ENCODE results near the gene NIM1K.
"Not testable (repeated sequence)": the region's sequence is repeated elsewhere in the genome, so short reads cannot be mapped to it uniquely, and the experiment has no call there.

NIM1K gene

GRCh38 chr5:43231977-43232376, 40.0 kb downstream of the NIM1K start:
- DNase-seq = no peak

DNA sequence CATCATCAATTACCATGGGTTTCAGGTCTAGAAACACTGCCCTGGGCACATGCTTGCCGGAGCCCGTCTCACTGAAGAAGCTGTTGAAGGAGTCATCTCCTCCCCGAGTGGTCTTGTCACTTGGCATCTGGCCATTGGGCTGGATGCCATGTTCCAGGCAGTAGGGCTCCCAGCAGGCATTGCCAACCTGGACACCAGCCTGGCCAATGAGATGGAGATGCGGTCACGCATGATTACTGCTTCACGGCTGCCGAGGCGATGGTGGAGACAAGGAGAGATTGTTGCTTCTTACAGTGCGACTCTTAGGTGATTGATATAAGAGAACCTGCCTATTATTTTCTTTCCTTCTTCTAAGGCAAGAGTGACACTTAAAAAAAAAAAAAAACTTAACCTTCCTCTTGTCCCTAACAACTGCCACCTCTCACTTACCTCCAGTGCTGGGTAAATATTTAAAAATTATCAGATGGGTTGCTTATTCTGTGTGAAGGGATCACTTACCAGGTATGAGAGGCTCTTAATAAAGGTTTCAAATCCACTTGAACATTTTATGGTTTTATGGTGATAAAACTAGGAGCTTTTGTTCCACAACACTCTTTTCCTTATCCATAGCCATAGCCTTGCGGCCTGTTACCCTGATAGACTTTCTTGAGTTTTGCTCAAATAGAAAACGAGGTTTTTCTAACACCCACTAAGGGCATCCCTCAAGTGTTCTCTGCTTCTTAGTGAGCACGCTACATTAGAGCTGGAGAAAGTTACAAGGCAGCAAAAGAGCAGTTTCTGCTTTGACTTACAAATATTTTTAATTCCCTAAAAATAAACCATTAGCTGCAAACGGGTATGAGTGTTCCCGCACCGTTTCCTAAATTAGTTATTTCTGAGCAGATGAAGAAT, 41.2 kb downstream of the NIM1K start:
- no peak for DNase-seq

GRCh38 chr5:43233946-43234345, 41.9 kb downstream of the NIM1K start:
- no peak for DNase-seq

GRCh38 chr5:43236653-43237355, 44.8 kb downstream of the NIM1K start:
- no peak for DNase-seq

- DNase-seq = no peak
These were observed 50.2 kb downstream of the NIM1K start for GRCh38 chr5:43242196-43242595.

DNA sequence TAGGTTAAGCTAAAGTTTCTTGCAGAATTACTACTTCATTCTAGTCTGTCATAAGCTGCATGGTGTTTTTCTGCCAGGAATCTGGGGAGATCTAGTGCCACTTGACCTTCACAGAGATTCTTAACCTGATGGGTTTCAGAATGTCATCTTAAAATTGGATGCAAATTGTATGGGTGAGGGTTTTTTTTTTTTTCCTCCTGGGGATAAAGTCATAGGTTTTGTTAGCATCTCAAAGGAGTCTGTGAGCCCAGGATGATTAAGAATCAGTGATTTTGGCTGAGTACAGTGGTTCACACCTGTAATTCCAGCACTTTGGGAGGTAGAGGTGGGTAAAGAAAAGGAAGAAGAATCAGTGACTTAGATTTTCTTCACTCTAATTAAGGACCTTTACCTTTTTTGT, 51.2 kb downstream of the NIM1K start:
- DNase-seq = no peak

DNA sequence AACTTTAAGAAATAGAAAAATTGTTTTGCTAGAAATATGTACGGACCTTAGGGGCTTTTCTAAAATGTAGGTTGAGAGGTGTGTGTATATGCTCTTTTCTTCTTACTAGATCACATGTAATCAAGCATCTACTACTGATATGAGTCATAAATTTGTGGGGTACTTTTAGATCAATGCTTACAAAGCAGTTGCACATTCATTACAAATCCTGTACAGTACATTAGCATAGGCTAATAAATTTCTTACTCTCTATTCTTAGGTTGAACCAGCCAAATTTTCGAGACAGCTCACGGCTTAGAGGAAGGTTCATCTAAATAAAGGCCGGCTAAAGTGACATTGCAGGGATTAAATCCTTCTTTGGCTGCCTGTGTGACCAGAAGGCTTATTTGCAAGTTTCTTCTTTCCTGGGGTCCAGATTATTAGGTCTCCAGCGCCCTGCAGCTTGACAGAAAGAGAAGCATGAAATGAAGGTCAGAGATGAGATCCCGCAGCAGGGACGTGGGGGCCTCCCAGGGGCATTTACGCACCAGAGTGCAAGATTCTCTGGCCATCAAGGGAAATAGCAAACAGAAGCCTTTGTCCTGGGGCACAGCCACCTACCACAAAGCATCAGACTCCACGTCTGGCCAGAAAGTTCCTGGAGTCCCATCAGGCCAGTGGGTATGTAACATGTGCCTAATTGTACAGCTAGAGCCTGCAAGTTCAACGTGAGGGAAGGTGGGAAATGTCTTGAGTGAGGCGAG, 53.0 kb downstream of the NIM1K start:
- no peak for DNase-seq

- DNase-seq = no peak
These were observed 53.8 kb downstream of the NIM1K start for GRCh38 chr5:43245724-43246385.

DNA sequence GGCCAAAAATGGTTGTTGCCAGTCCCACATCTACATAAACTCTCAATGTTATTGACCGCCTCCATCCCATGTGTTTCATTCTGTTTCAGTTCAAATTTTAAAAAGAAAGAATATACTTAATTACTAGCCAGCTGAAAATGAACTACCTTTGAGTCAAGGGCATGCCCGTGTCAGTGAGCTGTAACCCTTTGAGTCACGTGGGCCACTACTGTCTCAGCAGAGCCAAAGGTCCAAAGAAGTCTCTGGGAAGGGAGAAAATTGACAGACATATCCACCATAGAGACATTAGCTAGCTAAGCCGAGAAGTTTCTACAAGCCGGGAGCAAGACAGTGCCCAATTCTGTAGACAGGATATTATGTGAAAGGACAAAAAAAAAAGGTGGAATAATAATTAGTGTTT, 59.7 kb downstream of the NIM1K start:
- DNase-seq = no peak

DNA sequence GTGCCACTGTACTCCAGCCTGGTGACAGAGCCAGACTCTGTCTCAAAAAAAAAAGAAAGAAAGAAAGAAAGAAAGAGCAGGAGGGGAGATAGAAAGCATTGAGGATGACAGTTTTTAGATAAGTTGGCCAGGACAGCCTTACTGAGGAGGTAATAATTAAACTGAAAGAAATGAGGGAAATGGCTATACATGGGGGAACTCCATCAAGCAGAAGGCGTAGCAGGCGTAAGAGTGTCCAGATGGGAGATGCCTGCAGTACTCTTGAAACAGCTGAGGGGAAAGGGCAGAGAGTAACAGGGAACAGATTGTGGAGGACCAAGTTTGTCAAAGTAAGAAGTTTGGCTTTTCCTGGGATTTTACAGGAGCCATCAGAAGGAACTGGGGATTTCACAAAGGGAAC, 63.7 kb downstream of the NIM1K start:
- DNase-seq = no peak

- DNase-seq = no peak
These were observed 64.4 kb downstream of the NIM1K start for GRCh38 chr5:43256261-43256966.

DNA sequence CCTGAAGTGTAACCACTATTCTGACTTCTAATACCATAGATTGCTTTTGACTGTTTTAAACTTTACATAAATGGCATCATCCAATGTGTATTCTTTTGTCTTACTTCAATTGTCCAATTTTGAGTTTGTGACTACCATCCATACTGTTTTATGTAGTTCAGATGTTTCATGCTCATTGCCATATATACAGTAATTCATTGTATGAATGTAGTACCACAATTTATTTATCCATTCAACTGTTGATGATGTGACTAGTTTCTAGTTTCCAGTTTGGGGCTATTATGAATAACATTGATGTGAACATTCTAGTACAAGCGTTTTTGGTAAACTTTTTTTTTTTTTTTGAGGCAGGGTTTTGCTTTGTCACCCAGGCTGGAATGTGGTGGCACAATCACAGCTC, 66.1 kb downstream of the NIM1K start:
- no peak for DNase-seq

DNA sequence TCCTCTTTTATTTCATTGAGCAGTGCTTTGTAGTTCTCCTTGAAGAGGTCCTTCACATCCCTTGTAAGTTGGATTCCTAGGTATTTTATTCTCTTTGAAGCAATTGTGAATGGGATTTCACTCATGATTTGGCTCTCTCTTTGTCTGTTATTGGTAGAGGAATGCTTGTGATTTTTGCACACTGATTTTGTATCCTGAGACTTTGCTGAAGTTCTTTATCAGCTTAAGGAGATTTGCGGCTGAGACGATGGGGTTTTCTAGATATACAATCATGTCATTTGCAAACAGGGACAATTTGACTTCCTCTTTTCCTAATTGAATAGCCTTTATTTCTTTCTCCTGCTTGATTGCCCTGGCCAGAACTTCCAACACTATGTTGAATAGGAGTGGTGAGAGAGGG, 70.2 kb downstream of the NIM1K start:
- not testable (repeated sequence) for DNase-seq

DNA sequence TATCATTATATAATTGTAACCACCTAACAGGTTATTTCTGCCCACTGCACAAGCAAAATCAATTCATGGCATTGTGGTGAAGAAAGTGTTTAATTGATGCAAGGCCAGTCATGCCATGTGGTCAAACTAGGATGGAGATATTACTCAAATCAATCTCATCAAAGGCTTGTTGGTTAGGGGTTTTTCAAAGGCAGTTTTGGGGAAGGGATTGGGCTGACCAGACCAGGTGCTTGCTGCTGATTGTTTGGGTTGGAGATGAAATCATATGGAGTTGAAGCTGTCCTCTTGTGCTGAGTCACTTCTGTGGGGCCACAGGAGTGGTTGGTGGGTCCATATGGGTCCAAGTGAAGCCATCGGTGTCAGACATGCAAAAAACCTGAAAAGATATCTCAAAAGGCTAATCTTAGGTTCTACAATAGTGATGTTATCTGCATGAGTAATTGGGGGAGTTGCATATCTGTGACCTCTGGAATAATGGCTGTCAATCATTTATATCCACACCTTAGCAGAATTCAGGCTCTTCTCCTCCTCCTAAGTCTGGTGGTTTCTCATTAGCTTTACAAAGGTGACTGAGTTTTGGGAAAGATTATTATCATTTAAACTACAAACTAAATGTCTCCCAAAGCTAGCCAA, 76.3 kb downstream of the NIM1K start:
- no peak for DNase-seq

GRCh38 chr5:43270645-43271044, 78.6 kb downstream of the NIM1K start:
- no peak for DNase-seq

- no peak for DNase-seq
These were observed 81.5 kb downstream of the NIM1K start for GRCh38 chr5:43273552-43273951.

DNA sequence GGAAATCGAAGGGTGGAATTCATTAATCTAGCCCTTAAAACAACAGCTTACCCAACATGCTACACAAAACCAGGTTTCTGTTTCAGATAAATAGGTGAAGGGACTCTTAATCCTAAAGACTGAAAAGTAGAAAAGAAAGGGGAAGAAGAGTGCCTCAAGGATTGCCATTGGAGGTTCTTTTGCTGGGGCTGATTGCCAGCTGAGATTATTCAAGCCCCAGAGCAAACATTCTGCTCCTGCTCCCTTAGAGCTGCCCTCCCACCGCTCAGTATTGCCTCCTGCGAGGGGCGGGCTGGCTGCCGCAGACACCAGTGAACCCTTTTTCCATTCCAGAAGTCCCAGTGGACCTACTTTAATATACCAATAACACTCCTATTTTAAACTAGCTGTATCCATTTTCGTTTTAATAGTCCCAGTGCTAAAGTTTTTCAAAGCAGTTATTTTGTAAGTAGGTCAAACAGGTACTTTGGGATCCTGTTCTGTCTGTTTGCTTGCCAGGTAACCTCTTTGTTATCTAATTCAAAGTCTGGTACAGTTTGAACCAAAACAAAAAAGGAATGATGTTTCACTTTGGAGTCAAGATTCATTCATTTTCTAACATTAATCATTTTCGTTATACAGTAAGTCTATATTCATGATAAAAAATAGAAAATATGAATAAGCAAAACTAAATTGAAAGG, 82.5 kb downstream of the NIM1K start:
- no peak for DNase-seq

DNA sequence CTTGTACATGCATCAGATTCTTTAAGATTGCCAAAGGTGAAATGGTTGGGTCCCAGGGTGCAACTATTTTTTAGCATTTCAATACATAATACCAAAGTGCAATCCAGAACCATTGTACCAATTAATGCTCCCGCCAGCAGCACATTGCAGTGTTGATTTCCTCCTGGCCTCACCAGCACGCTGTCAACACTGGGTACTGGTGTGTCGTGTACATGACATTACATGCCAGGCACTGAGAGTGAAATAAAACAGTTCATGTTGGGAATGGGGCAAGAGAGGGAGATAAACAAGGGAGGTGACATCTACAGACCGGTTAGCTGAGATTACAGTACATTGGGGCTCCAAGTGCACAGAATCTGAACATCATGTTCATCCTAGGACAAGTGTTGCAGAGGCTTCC, 83.4 kb downstream of the NIM1K start:
- no peak for DNase-seq

- DNase-seq = no peak
These were observed 87.7 kb downstream of the NIM1K start for GRCh38 chr5:43279548-43280274.

DNA sequence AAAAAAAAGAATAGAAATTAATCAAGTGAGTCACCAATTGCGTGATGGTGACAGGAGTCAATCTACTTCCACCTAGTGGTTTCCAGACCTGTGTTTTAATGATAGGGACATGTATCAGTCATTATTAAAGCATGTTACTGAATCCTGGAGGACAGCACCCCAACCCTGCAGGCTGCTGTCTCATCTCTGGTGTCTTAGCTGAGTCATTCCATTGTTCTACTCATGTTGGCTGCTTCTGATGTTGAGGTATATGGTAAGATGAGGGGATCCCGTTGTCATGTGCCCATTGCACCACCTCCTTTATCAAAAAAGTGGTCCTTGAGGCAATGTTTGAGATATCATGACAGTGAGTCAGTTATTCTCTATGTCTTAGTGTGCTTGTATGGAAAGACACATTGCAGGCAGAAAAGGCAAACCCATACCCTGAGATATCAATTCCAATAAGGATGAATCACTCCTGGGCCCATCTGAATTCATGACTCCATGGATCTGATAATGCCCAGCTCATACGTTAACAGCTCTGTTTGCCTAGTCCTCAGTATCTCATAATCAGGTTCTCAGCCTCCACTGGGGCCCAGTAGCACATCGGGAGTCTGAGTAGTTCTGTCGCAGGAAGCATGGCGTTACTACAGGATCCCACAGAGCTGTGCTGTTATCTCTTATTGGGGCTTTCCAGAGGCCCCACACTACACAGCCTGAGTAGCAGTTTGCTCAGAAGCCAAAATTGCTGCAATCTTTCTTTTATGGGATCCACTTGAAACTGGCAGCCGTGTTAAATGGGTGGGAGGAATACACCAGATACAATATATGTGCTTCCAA, 90.0 kb downstream of the NIM1K start:
- no peak for DNase-seq
